Mesenchymal stem cell (in vitro differentiated cells and primary cell): ENCODE measurements around the gene KIAA0825.

ENCODE experiments used
- DNase-seq: peaks from one replicate; pipeline ENCODE4 v3.0.0-alpha.2; 2013
- H2AFZ ChIP-seq: one replicate; pipeline ENCODE4 v1.6.1; 2013; ENCODE audit warnings: low read depth, mild to moderate bottlenecking, control low read depth, inconsistent platforms, low read length, moderate library complexity
- H2AK5ac ChIP-seq: 2 replicates; pipeline ENCODE4 v1.6.1; 2013; ENCODE audit warnings: low read length, moderate library complexity, mild to moderate bottlenecking, inconsistent platforms; ENCODE audit not compliant: severe bottlenecking
- H2BK120ac ChIP-seq: one replicate; pipeline ENCODE4 v1.6.1; 2013; ENCODE audit warnings: low read depth, mild to moderate bottlenecking, inconsistent platforms, low read length, moderate library complexity
- H2BK12ac ChIP-seq, 2 experiments: one replicate each; pipeline ENCODE4 v1.6.1; 2013; ENCODE audit warnings: inconsistent platforms in 2 of 2, low read length in 2 of 2, mild to moderate bottlenecking in 2 of 2, moderate library complexity in 2 of 2, control low read depth in 1 of 2
- H2BK15ac ChIP-seq: one replicate; pipeline ENCODE4 v1.6.1; 2013; ENCODE audit warnings: mild to moderate bottlenecking, low read depth, inconsistent platforms; ENCODE audit not compliant: poor library complexity, severe bottlenecking
- H2BK5ac ChIP-seq: 2 replicates; pipeline ENCODE4 v1.6.1; 2013; ENCODE audit warnings: low read depth, mild to moderate bottlenecking, low read length, control low read depth, inconsistent platforms; ENCODE audit not compliant: poor library complexity, severe bottlenecking
- H3K14ac ChIP-seq, 2 experiments: one replicate each; pipeline ENCODE4 v1.6.1; 2013; ENCODE audit warnings: inconsistent platforms in 2 of 2, low read length in 2 of 2, control low read depth in 1 of 2, mild to moderate bottlenecking in 1 of 2, moderate library complexity in 1 of 2
- H3K18ac ChIP-seq, 2 experiments: one replicate each; pipeline ENCODE4 v1.6.1; 2013; ENCODE audit warnings: inconsistent platforms in 2 of 2, low read length in 2 of 2, control low read depth in 1 of 2, low read depth in 1 of 2, mild to moderate bottlenecking in 1 of 2
- H3K23ac ChIP-seq, 2 experiments: one replicate each; pipeline ENCODE4 v1.6.1; 2013; ENCODE audit warnings: inconsistent platforms in 2 of 2, low read length in 2 of 2, mild to moderate bottlenecking in 2 of 2, moderate library complexity in 2 of 2, control low read depth in 1 of 2
- H3K27ac ChIP-seq: 2 replicates; pipeline ENCODE4 v1.5.1; 2013; ENCODE audit warnings: mild to moderate bottlenecking, moderate library complexity, low read length, control low read depth, inconsistent platforms; ENCODE audit not compliant: poor library complexity, severe bottlenecking
- H3K27me3 ChIP-seq, 2 experiments: 2 replicates each; pipeline versions ENCODE4 v1.6.1 to v1.7.0; 2013; ENCODE audit warnings: low read length in 2 of 2, mild to moderate bottlenecking in 2 of 2, moderate library complexity in 2 of 2, control low read depth in 1 of 2, inconsistent platforms in 1 of 2; ENCODE audit not compliant: control insufficient read depth in 1 of 2, insufficient read depth in 1 of 2
- H3K36me3 ChIP-seq, 2 experiments: 2 replicates each; pipeline versions ENCODE4 v1.6.1 to v1.7.0; 2013; ENCODE audit warnings: low read length in 2 of 2, control low read depth in 1 of 2, inconsistent platforms in 1 of 2, low read depth in 1 of 2, mild to moderate bottlenecking in 1 of 2; ENCODE audit not compliant: insufficient read depth in 2 of 2, control insufficient read depth in 1 of 2
- H3K4ac ChIP-seq, 2 experiments: one replicate each; pipeline ENCODE4 v1.6.1; 2013; ENCODE audit warnings: inconsistent platforms in 2 of 2, low read length in 2 of 2, mild to moderate bottlenecking in 2 of 2, moderate library complexity in 2 of 2, control low read depth in 1 of 2, low read depth in 1 of 2
- H3K4me1 ChIP-seq: 2 replicates; pipeline ENCODE4 v1.6.1; 2013; ENCODE audit warnings: low read depth, low read length, control low read depth; ENCODE audit not compliant: control insufficient read depth, insufficient read depth
- H3K4me2 ChIP-seq: 2 replicates; pipeline ENCODE4 v1.6.1; 2013; ENCODE audit warnings: low read length, mild to moderate bottlenecking, inconsistent platforms; ENCODE audit not compliant: poor library complexity, severe bottlenecking
- H3K4me3 ChIP-seq, 2 experiments: 2 replicates each; pipeline versions ENCODE4 v1.5.1 to v1.7.0; 2013; ENCODE audit warnings: low read length in 2 of 2, mild to moderate bottlenecking in 2 of 2, control low read depth in 1 of 2, low read depth in 1 of 2; ENCODE audit not compliant: insufficient read depth in 1 of 2
- H3K79me1 ChIP-seq: replicated peaks from 2 replicates; pipeline ENCODE4 v1.6.1; 2013; ENCODE audit warnings: mild to moderate bottlenecking, control low read depth, low read length, inconsistent platforms; ENCODE audit not compliant: poor library complexity, severe bottlenecking
- H3K9ac ChIP-seq: 2 replicates; pipeline ENCODE4 v1.7.0; 2013; ENCODE audit warnings: mild to moderate bottlenecking, low read length, moderate library complexity
- H3K9me3 ChIP-seq: 2 replicates; pipeline ENCODE4 v1.7.0; 2013; ENCODE audit warnings: mild to moderate bottlenecking, low read length; ENCODE audit not compliant: control insufficient read depth
- H4K8ac ChIP-seq: one replicate; pipeline ENCODE4 v1.6.1; 2013; ENCODE audit warnings: inconsistent platforms, mild to moderate bottlenecking, low read length, moderate library complexity
- H4K91ac ChIP-seq: one replicate; pipeline ENCODE4 v1.6.1; 2013; ENCODE audit warnings: mild to moderate bottlenecking, low read length, inconsistent platforms
- WGBS: methylation state at CpG from one replicate; pipeline ENCODE4 v1.1.7; 2013; ENCODE audit warnings: mixed read lengths; 5-methylcytosine and 5-hydroxymethylcytosine counted together

The KIAA0825 gene

GRCh38 chr5:94199566-94199965 is 418.8 kb downstream of the KIAA0825 start:
- Histone ChIP-seq H3K23ac (no peak overlapping the region), H3K9me3 (no peaks in the 10 kb centered on the region), H3K27me3 (no peaks in the 10 kb centered on the region), H3K14ac (no peak overlapping the region), H3K27ac (no peak overlapping the region), H3K4me1 (no peaks in the 10 kb centered on the region), H3K79me1 (no peaks in the 10 kb centered on the region), H3K36me3 (no peaks in the 10 kb centered on the region), H3K18ac (no peak overlapping the region), H2BK120ac (no peak overlapping the region), H2BK5ac (no peak overlapping the region), H4K8ac (no peak overlapping the region), H3K4ac (no peak overlapping the region), H4K91ac (no peak overlapping the region), H3K9ac (no peak overlapping the region), H2AK5ac (no peak overlapping the region), H3K4me2 (no peak overlapping the region), H2AFZ (no peak overlapping the region), H2BK12ac (no peak overlapping the region), H3K4me3 (no peak overlapping the region), H2BK15ac (no peak overlapping the region)
- 94% methylated on average over 4 of the region's 4 CpGs for WGBS
- DNase-seq = no peak

GRCh38 chr5:94197970-94198369 is 420.4 kb downstream of the KIAA0825 start:
- Histone ChIP-seq H2BK5ac (no peak overlapping the region), H2BK120ac (no peak overlapping the region), H3K27me3 (no peaks in the 10 kb centered on the region), H3K14ac (no peak overlapping the region), H3K4me1 (no peaks in the 10 kb centered on the region), H4K91ac (no peak overlapping the region), H2BK12ac (no peak overlapping the region), H3K18ac (no peak overlapping the region), H3K9ac (no peak overlapping the region), H3K23ac (no peak overlapping the region), H3K4me3 (no peak overlapping the region), H3K4ac (no peak overlapping the region), H3K4me2 (no peak overlapping the region), H3K9me3 (no peaks in the 10 kb centered on the region), H2AK5ac (no peak overlapping the region), H2BK15ac (no peak overlapping the region), H4K8ac (no peak overlapping the region), H3K36me3 (no peaks in the 10 kb centered on the region), H3K79me1 (no peaks in the 10 kb centered on the region), H3K27ac (no peak overlapping the region), H2AFZ (no peak overlapping the region)
- 100% methylated on average over 1 of the region's 1 CpG for WGBS
- no peak for DNase-seq

GRCh38 chr5:94196953-94197352 is 421.5 kb downstream of the KIAA0825 start:
- Histone ChIP-seq H3K27me3 (no peaks in the 10 kb centered on the region), H3K18ac (no peak overlapping the region), H3K4me3 (no peak overlapping the region), H3K36me3 (no peaks in the 10 kb centered on the region), H2BK15ac (no peak overlapping the region), H2AFZ (no peak overlapping the region), H4K91ac (no peak overlapping the region), H4K8ac (no peak overlapping the region), H3K4me1 (no peaks in the 10 kb centered on the region), H2BK120ac (no peak overlapping the region), H2BK5ac (no peak overlapping the region), H2AK5ac (no peak overlapping the region), H2BK12ac (no peak overlapping the region), H3K14ac (no peak overlapping the region), H3K27ac (no peak overlapping the region), H3K9me3 (no peaks in the 10 kb centered on the region), H3K4ac (no peak overlapping the region), H3K23ac (no peak overlapping the region), H3K9ac (no peak overlapping the region), H3K79me1 (no peaks in the 10 kb centered on the region), H3K4me2 (no peak overlapping the region)
- WGBS = 52% methylated on average over 1 of the region's 1 CpG
- no peak for DNase-seq

GRCh38 chr5:94192658-94193391 is 425.6 kb downstream of the KIAA0825 start:
- 93% methylated on average over 2 of the region's 3 CpGs for WGBS
- Histone ChIP-seq H4K8ac (no peak overlapping the region), H4K91ac (no peak overlapping the region), H3K9me3 (peaks cover 3% of the 10 kb centered on the region), H3K18ac (no peak overlapping the region), H3K27ac (no peak overlapping the region), H2BK120ac (no peak overlapping the region), H3K4ac (no peak overlapping the region), H3K4me1 (no peaks in the 10 kb centered on the region), H2BK12ac (no peak overlapping the region), H3K9ac (no peak overlapping the region), H3K4me3 (no peak overlapping the region), H3K14ac (no peak overlapping the region), H2AK5ac (no peak overlapping the region), H2BK5ac (no peak overlapping the region), H3K4me2 (no peak overlapping the region), H3K79me1 (no peaks in the 10 kb centered on the region), H3K23ac (no peak overlapping the region), H2AFZ (no peak overlapping the region), H3K36me3 (no peaks in the 10 kb centered on the region), H3K27me3 (no peaks in the 10 kb centered on the region), H2BK15ac (no peak overlapping the region)
- DNase-seq = no peak
